ENCODE data around the gene TSHZ2.

The TSHZ2 gene

GRCh38 chr20:53336892-53337291 is 364.7 kb downstream of the TSHZ2 start:
- H3K4me1 ChIP-seq (ENCODE audit: control insufficient read depth, insufficient read depth, low read depth, low read length), result no peaks in the 10 kb centered on the region

GRCh38 chr20:53337390-53338101 is 365.4 kb downstream of the TSHZ2 start:
- WGBS, result 75% methylated on average over 8 of the region's 8 CpGs
- H3K4ac ChIP-seq (ENCODE audit: low read depth in 1 of 2, low read length in 2 of 2), result no peak overlapping the region

More at GRCh38 chr20:53336892-53337291, 364.7 kb downstream of the TSHZ2 start:
- no peaks in the 10 kb centered on the region for H3K27me3 ChIP-seq (ENCODE audit: control insufficient read depth in 1 of 2, insufficient read depth in 1 of 2, low read length in 2 of 2)
- H3K36me3 ChIP-seq (ENCODE audit: control insufficient read depth in 1 of 2, insufficient read depth in 2 of 2, low read depth in 1 of 2, low read length in 2 of 2), result no peaks in the 10 kb centered on the region
- 62% methylated on average over 3 of the region's 3 CpGs for WGBS
- no peaks in the 10 kb centered on the region for H3K9me3 ChIP-seq (ENCODE audit: control insufficient read depth, low read length)
- no peak overlapping the region for H2AFZ ChIP-seq (ENCODE audit: low read depth, low read length)
- H3K18ac ChIP-seq (ENCODE audit: low read depth in 1 of 2, low read length in 2 of 2), result no peak overlapping the region
- H3K27ac ChIP-seq (ENCODE audit: low read length, poor library complexity, severe bottlenecking), result no peak overlapping the region
- no peak overlapping the region for H2BK15ac ChIP-seq (ENCODE audit: low read depth, poor library complexity, severe bottlenecking)
- H3K4me2 ChIP-seq (ENCODE audit: low read length, poor library complexity, severe bottlenecking), result no peak overlapping the region
- no peak overlapping the region for H3K14ac ChIP-seq (ENCODE audit: low read length in 2 of 2)
- no peak overlapping the region for H4K91ac ChIP-seq (ENCODE audit: low read length)
- no peak overlapping the region for H2BK12ac ChIP-seq (ENCODE audit: low read length in 2 of 2)
- DNase-seq, result no peak
- H3K4ac ChIP-seq (ENCODE audit: low read depth in 1 of 2, low read length in 2 of 2), result no peak overlapping the region
- H3K9ac ChIP-seq (ENCODE audit: low read length), result no peak overlapping the region
- no peak overlapping the region for H2BK5ac ChIP-seq (ENCODE audit: low read depth, low read length, poor library complexity, severe bottlenecking)
- no peaks in the 10 kb centered on the region for H3K79me1 ChIP-seq (replicated peaks; ENCODE audit: low read length, poor library complexity, severe bottlenecking)
- no peak overlapping the region for H2BK120ac ChIP-seq (ENCODE audit: low read depth, low read length)
- H2AK5ac ChIP-seq (ENCODE audit: low read length, severe bottlenecking), result no peak overlapping the region
- H3K4me3 ChIP-seq (ENCODE audit: insufficient read depth in 1 of 2, low read depth in 1 of 2, low read length in 2 of 2), result no peak overlapping the region
- no peak overlapping the region for H4K8ac ChIP-seq (ENCODE audit: low read length)
- no peak overlapping the region for H3K23ac ChIP-seq (ENCODE audit: low read length in 2 of 2)

GRCh38 chr20:53338716-53339115 is 366.6 kb downstream of the TSHZ2 start:
- no peak overlapping the region for H2AFZ ChIP-seq (ENCODE audit: low read depth, low read length)
- H3K14ac ChIP-seq (ENCODE audit: low read length in 2 of 2), result no peak overlapping the region
- H3K9me3 ChIP-seq (ENCODE audit: control insufficient read depth, low read length), result no peaks in the 10 kb centered on the region

More at GRCh38 chr20:53337390-53338101, 365.4 kb downstream of the TSHZ2 start:
- Histone ChIP-seq H2BK5ac (ENCODE audit: low read depth, low read length, poor library complexity, severe bottlenecking) (no peak overlapping the region), H3K36me3 (ENCODE audit: control insufficient read depth in 1 of 2, insufficient read depth in 2 of 2, low read depth in 1 of 2, low read length in 2 of 2) (no peaks in the 10 kb centered on the region), H2AFZ (ENCODE audit: low read depth, low read length) (no peak overlapping the region), H3K79me1 (replicated peaks; ENCODE audit: low read length, poor library complexity, severe bottlenecking) (no peaks in the 10 kb centered on the region), H4K8ac (ENCODE audit: low read length) (no peak overlapping the region), H3K14ac (ENCODE audit: low read length in 2 of 2) (no peak overlapping the region), H3K9ac (ENCODE audit: low read length) (no peak overlapping the region), H3K27me3 (ENCODE audit: control insufficient read depth in 1 of 2, insufficient read depth in 1 of 2, low read length in 2 of 2) (no peaks in the 10 kb centered on the region), H2BK15ac (ENCODE audit: low read depth, poor library complexity, severe bottlenecking) (no peak overlapping the region), H3K9me3 (ENCODE audit: control insufficient read depth, low read length) (no peaks in the 10 kb centered on the region), H3K27ac (ENCODE audit: low read length, poor library complexity, severe bottlenecking) (no peak overlapping the region), H3K18ac (ENCODE audit: low read depth in 1 of 2, low read length in 2 of 2) (peak overlapping the region in 1 of 2 experiments; percentile 53), H2BK120ac (ENCODE audit: low read depth, low read length) (no peak overlapping the region), H3K4me1 (ENCODE audit: control insufficient read depth, insufficient read depth, low read depth, low read length) (no peaks in the 10 kb centered on the region), H3K4me2 (ENCODE audit: low read length, poor library complexity, severe bottlenecking) (no peak overlapping the region), H2BK12ac (ENCODE audit: low read length in 2 of 2) (no peak overlapping the region), H2AK5ac (ENCODE audit: low read length, severe bottlenecking) (no peak overlapping the region), H3K23ac (ENCODE audit: low read length in 2 of 2) (no peak overlapping the region), H3K4me3 (ENCODE audit: insufficient read depth in 1 of 2, low read depth in 1 of 2, low read length in 2 of 2) (no peak overlapping the region), H4K91ac (ENCODE audit: low read length) (no peak overlapping the region)
- peak; percentile 35 for DNase-seq

DNA sequence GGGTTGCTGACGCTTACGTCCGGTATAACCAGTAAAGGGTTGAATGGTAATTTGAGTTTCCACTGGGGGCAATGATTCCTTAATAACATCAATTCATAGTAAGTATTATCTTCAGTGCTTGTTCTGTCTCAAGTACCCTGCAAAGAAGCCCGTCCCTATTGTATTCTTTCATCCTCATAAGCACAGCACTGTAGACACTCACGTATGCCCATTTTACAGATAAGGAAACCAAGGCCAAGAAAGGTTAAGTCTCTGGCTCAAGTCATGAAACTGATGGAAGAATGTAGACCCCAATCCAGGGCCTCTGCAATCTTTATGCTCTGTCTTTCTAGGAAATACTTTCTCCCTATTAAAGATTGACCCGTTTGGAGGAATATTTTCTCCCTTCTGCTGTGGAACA is 370.3 kb downstream of the TSHZ2 start:
- Histone ChIP-seq H2AK5ac (ENCODE audit: low read length, severe bottlenecking) (no peak overlapping the region), H2BK12ac (ENCODE audit: low read length in 2 of 2) (no peak overlapping the region), H2AFZ (ENCODE audit: low read depth, low read length) (no peak overlapping the region), H2BK15ac (ENCODE audit: low read depth, poor library complexity, severe bottlenecking) (no peak overlapping the region), H3K36me3 (ENCODE audit: control insufficient read depth in 1 of 2, insufficient read depth in 2 of 2, low read depth in 1 of 2, low read length in 2 of 2) (no peaks in the 10 kb centered on the region), H3K23ac (ENCODE audit: low read length in 2 of 2) (no peak overlapping the region), H3K9ac (ENCODE audit: low read length) (no peak overlapping the region), H2BK120ac (ENCODE audit: low read depth, low read length) (no peak overlapping the region), H3K4ac (ENCODE audit: low read depth in 1 of 2, low read length in 2 of 2) (no peak overlapping the region), H4K91ac (ENCODE audit: low read length) (no peak overlapping the region), H4K8ac (ENCODE audit: low read length) (no peak overlapping the region), H3K9me3 (ENCODE audit: control insufficient read depth, low read length) (no peaks in the 10 kb centered on the region), H3K4me2 (ENCODE audit: low read length, poor library complexity, severe bottlenecking) (no peak overlapping the region), H3K27me3 (ENCODE audit: control insufficient read depth in 1 of 2, insufficient read depth in 1 of 2, low read length in 2 of 2) (no peaks in the 10 kb centered on the region), H3K4me3 (ENCODE audit: insufficient read depth in 1 of 2, low read depth in 1 of 2, low read length in 2 of 2) (no peak overlapping the region), H3K14ac (ENCODE audit: low read length in 2 of 2) (no peak overlapping the region), H3K18ac (ENCODE audit: low read depth in 1 of 2, low read length in 2 of 2) (no peak overlapping the region), H3K27ac (ENCODE audit: low read length, poor library complexity, severe bottlenecking) (no peak overlapping the region), H3K79me1 (replicated peaks; ENCODE audit: low read length, poor library complexity, severe bottlenecking) (no peaks in the 10 kb centered on the region), H3K4me1 (ENCODE audit: control insufficient read depth, insufficient read depth, low read depth, low read length) (no peaks in the 10 kb centered on the region), H2BK5ac (ENCODE audit: low read depth, low read length, poor library complexity, severe bottlenecking) (no peak overlapping the region)
- DNase-seq, result no peak
- 98% methylated on average over 3 of the region's 6 CpGs for WGBS

More at GRCh38 chr20:53338716-53339115, 366.6 kb downstream of the TSHZ2 start:
- no peak for DNase-seq
- no peaks in the 10 kb centered on the region for H3K79me1 ChIP-seq (replicated peaks; ENCODE audit: low read length, poor library complexity, severe bottlenecking)
- no peaks in the 10 kb centered on the region for H3K27me3 ChIP-seq (ENCODE audit: control insufficient read depth in 1 of 2, insufficient read depth in 1 of 2, low read length in 2 of 2)
- H3K9ac ChIP-seq (ENCODE audit: low read length), result no peak overlapping the region
- no peak overlapping the region for H3K27ac ChIP-seq (ENCODE audit: low read length, poor library complexity, severe bottlenecking)
- no peak overlapping the region for H3K23ac ChIP-seq (ENCODE audit: low read length in 2 of 2)
- no peak overlapping the region for H3K4me3 ChIP-seq (ENCODE audit: insufficient read depth in 1 of 2, low read depth in 1 of 2, low read length in 2 of 2)
- H4K8ac ChIP-seq (ENCODE audit: low read length), result no peak overlapping the region
- H3K4me2 ChIP-seq (ENCODE audit: low read length, poor library complexity, severe bottlenecking), result no peak overlapping the region
- H3K4ac ChIP-seq (ENCODE audit: low read depth in 1 of 2, low read length in 2 of 2), result no peak overlapping the region
- no peak overlapping the region for H2AK5ac ChIP-seq (ENCODE audit: low read length, severe bottlenecking)
- no peak overlapping the region for H2BK15ac ChIP-seq (ENCODE audit: low read depth, poor library complexity, severe bottlenecking)
- H3K4me1 ChIP-seq (ENCODE audit: control insufficient read depth, insufficient read depth, low read depth, low read length), result no peaks in the 10 kb centered on the region
- 77% methylated on average over 4 of the region's 4 CpGs for WGBS
- no peak overlapping the region for H3K18ac ChIP-seq (ENCODE audit: low read depth in 1 of 2, low read length in 2 of 2)
- no peaks in the 10 kb centered on the region for H3K36me3 ChIP-seq (ENCODE audit: control insufficient read depth in 1 of 2, insufficient read depth in 2 of 2, low read depth in 1 of 2, low read length in 2 of 2)
- H4K91ac ChIP-seq (ENCODE audit: low read length), result no peak overlapping the region
- H2BK5ac ChIP-seq (ENCODE audit: low read depth, low read length, poor library complexity, severe bottlenecking), result no peak overlapping the region
- no peak overlapping the region for H2BK120ac ChIP-seq (ENCODE audit: low read depth, low read length)
- no peak overlapping the region for H2BK12ac ChIP-seq (ENCODE audit: low read length in 2 of 2)

Data from mesenchymal stem cell (in vitro differentiated cells and primary cell).